ENCODE data around the gene NKX2-2.

Gene NKX2-2

GRCh38 chr20:21516180-21516567 lies 2.3 kb upstream of the NKX2-2 start:
- POLR2A ChIA-PET: interaction anchor here (0.7 kb wide), 1 partner anchor 9 kb away, joined by 4 read pairs; no protein-coding TSS in a partner anchor
- H3K4me1 ChIP-seq (ENCODE audit: control insufficient read depth, insufficient read depth, low read length): peaks cover 4% of the 10 kb centered on the region; the same call in 1 of the 2 replicates
- CTCF ChIA-PET: interaction anchor here (0.5 to 3.6 kb wide), 6 partner anchors 9 to 280 kb away, joined by 3 to 12 read pairs (median 3); no protein-coding TSS in a partner anchor

GRCh38 chr20:21515300-21516179 lies 1.7 kb upstream of the NKX2-2 start:
- Histone ChIP-seq H3K9me3 (ENCODE audit: control insufficient read depth, insufficient read depth, low read depth, low read length) (no peaks in the 10 kb centered on the region), H3K4me1 (ENCODE audit: control insufficient read depth, insufficient read depth, low read length) (peaks cover 4% of the 10 kb centered on the region; the same call in 1 of the 2 replicates), H3K4me3 (ENCODE audit: low read depth, low read length) (no peak overlapping the region; the same call in 1 of the 2 replicates), H3K27ac (ENCODE audit: extremely low read depth, low read depth, low read length) (no peak overlapping the region), H3K36me3 (ENCODE audit: control insufficient read depth in 2 of 2, insufficient read depth in 1 of 2, low read length in 2 of 2) (peaks cover 0 to 9% of the 10 kb centered on the region in 2 experiments; a peak in 1 of 3 replicates)
- CTCF ChIA-PET: interaction anchor here (0.6 to 3.6 kb wide), 9 partner anchors 8 to 678 kb away, joined by 3 to 12 read pairs (median 3); no protein-coding TSS in a partner anchor
- POLR2A ChIA-PET: interaction anchor here (0.7 kb wide), 2 partner anchors 426 to 1632 kb away, joined by 3 to 9 read pairs; no protein-coding TSS in a partner anchor
- no peak for TF ChIP-seq ZNF274 (IDR thresholded peaks at IDR 0.05; ENCODE audit: low read length)
- no peak for TF ChIP-seq ZNF274 (tag by site-specific recombination; IDR thresholded peaks at IDR 0.05; ENCODE audit: borderline replicate concordance)
- no peak for TF ChIP-seq ZNF19 (tag by site-specific recombination; IDR thresholded peaks at IDR 0.05; ENCODE audit: low read depth)
- TF ChIP-seq SP7 (tag by site-specific recombination; IDR thresholded peaks at IDR 0.05): no peak
- TF ChIP-seq ZNF660 (tag by site-specific recombination; IDR thresholded peaks at IDR 0.05): no peak
- TF ChIP-seq ZFP3 (tag by site-specific recombination; IDR thresholded peaks at IDR 0.05; ENCODE audit: low read depth): no peak
- no peak for TF ChIP-seq ZNF2 (tag by site-specific recombination; IDR thresholded peaks at IDR 0.05)
- no peak for TF ChIP-seq ZNF148 (tag by site-specific recombination; IDR thresholded peaks at IDR 0.05; ENCODE audit: borderline replicate concordance)
- TF ChIP-seq ZNF530 (tag by site-specific recombination; IDR thresholded peaks at IDR 0.05; ENCODE audit: low read depth): no peak
- no peak for TF ChIP-seq ZSCAN16 (tag by site-specific recombination; IDR thresholded peaks at IDR 0.05)
- TF ChIP-seq OSR2 (tag by site-specific recombination; IDR thresholded peaks at IDR 0.05): no peak
- no peak for TF ChIP-seq ZNF610 (tag by site-specific recombination; IDR thresholded peaks at IDR 0.05; ENCODE audit: borderline replicate concordance)
- TF ChIP-seq HOXC10 (CRISPR knock-in tag; IDR thresholded peaks at IDR 0.05): no peak
- no peak for TF ChIP-seq KLF9 (tag by site-specific recombination; IDR thresholded peaks at IDR 0.05; ENCODE audit: low read depth)
- no peak for TF ChIP-seq ZNF692 (tag by site-specific recombination; IDR thresholded peaks at IDR 0.05)
- no peak for TF ChIP-seq ZNF670 (tag by site-specific recombination; IDR thresholded peaks at IDR 0.05; ENCODE audit: low read depth)

More at GRCh38 chr20:21516180-21516567, 2.3 kb upstream of the NKX2-2 start:
- no peaks in the 10 kb centered on the region for H3K9me3 ChIP-seq (ENCODE audit: control insufficient read depth, insufficient read depth, low read depth, low read length)
- no peak for TF ChIP-seq ZFP41 (tag by site-specific recombination; IDR thresholded peaks at IDR 0.05; ENCODE audit: borderline replicate concordance)
- TF ChIP-seq ZNF2 (tag by site-specific recombination; IDR thresholded peaks at IDR 0.05): no peak
- TF ChIP-seq PRDM1 (tag by site-specific recombination; IDR thresholded peaks at IDR 0.05): peak; percentile 52; the same call in 1 of the 2 replicates
- TF ChIP-seq BCL11A (tag by site-specific recombination; IDR thresholded peaks at IDR 0.05; ENCODE audit: low read depth): no peak
- no peak for TF ChIP-seq ZNF404 (tag by site-specific recombination; IDR thresholded peaks at IDR 0.05)
- no peak overlapping the region for H3K4me3 ChIP-seq (ENCODE audit: low read depth, low read length)
- no peak overlapping the region for H3K27ac ChIP-seq (ENCODE audit: extremely low read depth, low read depth, low read length)
- H3K36me3 ChIP-seq (ENCODE audit: control insufficient read depth in 2 of 2, insufficient read depth in 1 of 2, low read length in 2 of 2): peaks cover 0 to 7% of the 10 kb centered on the region in 2 experiments; a peak in 1 of 3 replicates
